ENCODE measurements around the gene TNPO1. TPM values are rescaled to one million over a fixed set of nuclear protein-coding genes. Genes with fewer than 3 reads are reported as not detected.
"Not testable (repeated sequence)": the region's sequence is repeated elsewhere in the genome, so short reads cannot be mapped to it uniquely, and the experiment has no call there.

TNPO1 gene
- total RNA-seq, 1 donor from 2014 or later: 142 TPM

GRCh38 chr5:72799721-72800120 is 16.7 kb upstream of the TNPO1 start:
- DNase-seq (ENCODE audit: low spot score): no peak
- H3K4me3 Mint-ChIP-seq: no peak overlapping the region
- H3K27ac Mint-ChIP-seq: no peak overlapping the region
- no peaks in the 10 kb centered on the region for H3K9me3 Mint-ChIP-seq
- H3K27me3 Mint-ChIP-seq (ENCODE audit: insufficient read depth): peaks cover 26% of the 10 kb centered on the region
- H3K36me3 Mint-ChIP-seq (ENCODE audit: low read depth): no peaks in the 10 kb centered on the region
- H3K4me1 Mint-ChIP-seq (ENCODE audit: low read depth): no peaks in the 10 kb centered on the region
- intact Hi-C loops (cut with micrococcal nuclease): no loop called here

DNA sequence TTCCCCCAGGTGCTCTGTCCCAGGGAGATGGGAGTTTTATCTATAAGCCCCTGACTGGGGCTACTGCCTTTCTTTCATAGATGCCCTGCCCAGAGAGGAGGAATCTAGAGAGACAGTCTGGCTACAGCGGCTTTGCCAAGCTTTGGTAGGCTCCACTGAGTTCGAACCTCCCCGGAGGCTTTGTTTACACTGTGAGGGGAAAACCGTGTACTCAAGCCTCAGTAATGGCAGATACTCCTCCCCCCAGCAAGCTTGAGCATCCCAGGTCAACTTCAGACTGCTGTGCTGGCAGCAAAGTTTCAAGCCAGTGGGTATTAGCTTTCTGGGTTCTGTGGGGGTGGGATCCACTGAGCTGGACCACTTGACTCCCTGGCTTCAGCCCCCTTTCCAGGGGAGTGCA is 7.8 kb upstream of the TNPO1 start:
- intact Hi-C loops (cut with micrococcal nuclease); DNase-seq (ENCODE audit: low spot score); H3K4me1 Mint-ChIP-seq (ENCODE audit: low read depth); H3K36me3 Mint-ChIP-seq (ENCODE audit: low read depth); H3K9me3 Mint-ChIP-seq; H3K4me3 Mint-ChIP-seq; H3K27ac Mint-ChIP-seq: not testable (repeated sequence)
- peaks cover 41% of the 10 kb centered on the region for H3K27me3 Mint-ChIP-seq (ENCODE audit: insufficient read depth)

- no peak overlapping the region for H3K4me3 Mint-ChIP-seq
- DNase-seq (ENCODE audit: low spot score): no peak
- H3K27me3 Mint-ChIP-seq (ENCODE audit: insufficient read depth): peaks cover 42% of the 10 kb centered on the region
Measured at GRCh38 chr5:72811849-72812248, 4.6 kb upstream of the TNPO1 start.

GRCh38 chr5:72812488-72812887 is 4.0 kb upstream of the TNPO1 start:
- Mint-ChIP-seq H3K4me1 (ENCODE audit: low read depth) (peaks cover 11% of the 10 kb centered on the region), H3K36me3 (ENCODE audit: low read depth) (no peaks in the 10 kb centered on the region), H3K27me3 (ENCODE audit: insufficient read depth) (peaks cover 40% of the 10 kb centered on the region), H3K9me3 (no peaks in the 10 kb centered on the region), H3K4me3 (no peak overlapping the region), H3K27ac (no peak overlapping the region)
- no peak for DNase-seq (ENCODE audit: low spot score)
- intact Hi-C loops (cut with micrococcal nuclease): loop anchor here (10.0 kb wide), 1 partner anchor 448 kb away; no protein-coding TSS in a partner anchor

More at GRCh38 chr5:72811849-72812248, 4.6 kb upstream of the TNPO1 start:
- H3K9me3 Mint-ChIP-seq: no peaks in the 10 kb centered on the region
- peaks cover 5% of the 10 kb centered on the region for H3K4me1 Mint-ChIP-seq (ENCODE audit: low read depth)
- intact Hi-C loops (cut with micrococcal nuclease): loop anchor here (10.0 kb wide), 1 partner anchor 447 kb away; no protein-coding TSS in a partner anchor
- no peak overlapping the region for H3K27ac Mint-ChIP-seq
- H3K36me3 Mint-ChIP-seq (ENCODE audit: low read depth): no peaks in the 10 kb centered on the region

- H3K9me3 Mint-ChIP-seq: no peaks in the 10 kb centered on the region
- H3K36me3 Mint-ChIP-seq (ENCODE audit: low read depth): no peaks in the 10 kb centered on the region
- intact Hi-C loops (cut with micrococcal nuclease): loop anchor here (10.0 kb wide), 1 partner anchor 449 kb away; no protein-coding TSS in a partner anchor
- no peak overlapping the region for H3K4me3 Mint-ChIP-seq
- H3K4me1 Mint-ChIP-seq (ENCODE audit: low read depth): peaks cover 21% of the 10 kb centered on the region
- H3K27ac Mint-ChIP-seq: no peak overlapping the region
- H3K27me3 Mint-ChIP-seq (ENCODE audit: insufficient read depth): peaks cover 36% of the 10 kb centered on the region
- DNase-seq (ENCODE audit: low spot score): no peak
Measured at GRCh38 chr5:72814104-72814503, 2.4 kb upstream of the TNPO1 start.

DNA sequence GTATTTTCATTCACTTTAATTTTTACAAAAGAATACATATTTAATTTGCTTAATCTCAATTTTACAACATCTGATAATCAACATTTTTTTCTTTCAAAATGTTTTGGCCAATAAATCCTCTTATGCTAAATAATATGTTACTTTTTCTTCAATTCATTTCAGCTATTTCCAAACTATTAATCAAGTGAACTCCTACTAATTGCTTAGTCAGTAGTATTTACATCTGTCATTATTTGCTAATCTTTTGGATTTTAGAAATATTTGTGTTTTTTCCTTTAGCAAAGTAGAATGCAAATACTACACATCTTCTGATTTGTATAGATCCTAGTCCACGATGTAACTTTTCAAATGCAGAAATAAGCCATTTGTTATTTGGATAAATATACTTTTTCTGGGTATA is 1.6 kb upstream of the TNPO1 start:
- H3K36me3 Mint-ChIP-seq (ENCODE audit: low read depth): no peaks in the 10 kb centered on the region
- intact Hi-C loops (cut with micrococcal nuclease): loop anchor here (5.0 to 10.0 kb wide), 4 partner anchors 450 to 1228 kb away; partner anchors contain the start of gene MCCC2

DNA sequence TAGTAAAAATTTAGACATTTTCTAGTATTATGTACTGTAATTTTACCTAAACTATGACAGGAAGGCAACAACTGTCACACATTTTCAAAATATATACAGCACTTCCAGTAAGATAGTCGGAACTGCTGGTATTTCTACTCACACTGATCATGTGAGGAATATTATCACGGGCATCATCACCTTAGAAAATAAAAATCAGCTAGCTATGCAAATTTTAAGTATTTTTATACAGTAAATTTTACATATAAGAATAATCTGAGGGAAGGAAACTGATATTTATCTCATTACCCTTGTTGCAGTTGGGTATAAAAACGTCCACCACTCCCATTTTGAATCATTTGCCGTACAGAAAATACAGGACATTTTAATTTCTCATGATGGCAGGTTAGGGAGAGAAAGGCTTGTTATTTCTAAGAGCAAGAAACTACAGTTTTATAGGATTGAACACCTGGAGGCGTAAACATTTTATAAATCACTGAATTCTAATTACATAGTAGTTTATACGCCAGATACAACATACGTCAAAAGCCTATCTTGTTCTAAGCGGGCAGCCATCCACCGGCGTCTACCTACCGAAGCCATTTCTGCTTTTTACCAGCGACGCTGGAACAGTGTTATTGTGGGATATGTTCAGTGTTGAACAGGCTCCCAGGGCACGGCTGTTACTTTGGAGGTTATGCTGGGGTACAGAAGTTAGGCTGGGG is 729 bp upstream of the TNPO1 start:
- Mint-ChIP-seq H3K27me3 (ENCODE audit: insufficient read depth) (peaks cover 26% of the 10 kb centered on the region), H3K4me3 (peak overlapping the region; percentile 81), H3K9me3 (no peaks in the 10 kb centered on the region), H3K27ac (peak overlapping the region; percentile 29), H3K4me1 (ENCODE audit: low read depth) (peaks cover 22% of the 10 kb centered on the region), H3K36me3 (ENCODE audit: low read depth) (no peaks in the 10 kb centered on the region)
- intact Hi-C loops (cut with micrococcal nuclease): loop anchor here (1.0 to 10.0 kb wide), 8 partner anchors 33 to 1228 kb away; partner anchors contain the start of gene MCCC2
- no peak for DNase-seq (ENCODE audit: low spot score)

More for the DNA sequence above, 1.6 kb upstream of the TNPO1 start:
- no peak overlapping the region for H3K27ac Mint-ChIP-seq
- no peaks in the 10 kb centered on the region for H3K9me3 Mint-ChIP-seq
- peaks cover 22% of the 10 kb centered on the region for H3K4me1 Mint-ChIP-seq (ENCODE audit: low read depth)
- peaks cover 32% of the 10 kb centered on the region for H3K27me3 Mint-ChIP-seq (ENCODE audit: insufficient read depth)
- H3K4me3 Mint-ChIP-seq: no peak overlapping the region
- DNase-seq (ENCODE audit: low spot score): no peak

GRCh38 chr5:72817076-72817481 is 618 bp downstream of the TNPO1 start:
- H3K9me3 Mint-ChIP-seq: no peaks in the 10 kb centered on the region

GRCh38 chr5:72817671-72818266 is 1.3 kb downstream of the TNPO1 start:
- Mint-ChIP-seq H3K36me3 (ENCODE audit: low read depth) (no peaks in the 10 kb centered on the region), H3K4me3 (peak overlapping the region; percentile 95), H3K4me1 (ENCODE audit: low read depth) (peaks cover 22% of the 10 kb centered on the region), H3K27ac (peak overlapping the region; percentile 95), H3K27me3 (ENCODE audit: insufficient read depth) (peaks cover 9% of the 10 kb centered on the region), H3K9me3 (no peaks in the 10 kb centered on the region)
- no peak for DNase-seq (ENCODE audit: low spot score)
- intact Hi-C loops (cut with micrococcal nuclease): loop anchor here (1.0 to 10.0 kb wide), 7 partner anchors 79 to 1230 kb away; partner anchors contain the start of gene MCCC2

More at GRCh38 chr5:72817076-72817481, 618 bp downstream of the TNPO1 start:
- Mint-ChIP-seq H3K36me3 (ENCODE audit: low read depth) (no peaks in the 10 kb centered on the region), H3K27ac (peak overlapping the region; percentile 95), H3K27me3 (ENCODE audit: insufficient read depth) (peaks cover 16% of the 10 kb centered on the region), H3K4me3 (peak overlapping the region; percentile 95), H3K4me1 (ENCODE audit: low read depth) (peaks cover 22% of the 10 kb centered on the region)
- intact Hi-C loops (cut with micrococcal nuclease): loop anchor here (1.0 to 10.0 kb wide), 7 partner anchors 80 to 1230 kb away; partner anchors contain the start of gene MCCC2
- DNase-seq (ENCODE audit: low spot score): peak; percentile 10

DNA sequence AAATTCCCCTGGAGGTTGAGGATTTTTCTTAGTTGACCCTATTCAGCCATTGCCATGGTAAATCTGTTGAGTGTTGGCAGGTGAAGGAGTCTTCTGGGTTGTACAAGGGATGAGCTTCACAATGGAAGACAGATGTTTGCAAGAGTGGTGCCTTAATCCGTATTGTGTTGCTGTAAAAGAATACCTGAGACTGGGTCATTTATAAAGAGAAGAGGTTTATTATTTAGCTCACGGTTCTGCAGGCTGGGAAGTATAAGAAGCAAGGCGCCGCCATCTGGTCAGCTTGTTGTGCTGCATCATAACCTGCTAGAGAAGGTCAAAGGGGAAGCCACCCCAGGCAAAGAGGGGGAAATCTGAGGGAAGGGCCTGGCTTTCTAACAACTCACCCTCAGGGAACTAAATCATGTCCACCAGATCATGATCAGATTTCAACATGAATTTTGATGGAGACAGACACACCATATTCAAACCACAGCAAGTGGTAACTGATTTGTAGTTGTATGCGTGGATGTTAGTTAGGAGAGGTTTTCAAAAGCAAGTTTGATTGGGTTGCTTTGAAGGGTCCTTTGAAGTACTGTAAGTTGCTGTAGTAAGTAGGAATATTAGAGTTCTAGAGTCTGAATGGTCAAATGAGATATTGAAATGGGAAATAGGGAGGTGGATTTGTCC is 2.5 kb downstream of the TNPO1 start:
- DNase-seq (ENCODE audit: low spot score): peak; percentile 22
- intact Hi-C loops (cut with micrococcal nuclease): loop anchor here (5.0 to 10.0 kb wide), 4 partner anchors 454 to 1232 kb away; partner anchors contain the start of gene MCCC2
- peaks cover 22% of the 10 kb centered on the region for H3K4me1 Mint-ChIP-seq (ENCODE audit: low read depth)
- no peak overlapping the region for H3K27ac Mint-ChIP-seq
- no peak overlapping the region for H3K4me3 Mint-ChIP-seq
- H3K27me3 Mint-ChIP-seq (ENCODE audit: insufficient read depth): peaks cover 2% of the 10 kb centered on the region
- no peaks in the 10 kb centered on the region for H3K9me3 Mint-ChIP-seq
- no peaks in the 10 kb centered on the region for H3K36me3 Mint-ChIP-seq (ENCODE audit: low read depth)

- no peak overlapping the region for H3K4me3 Mint-ChIP-seq
- intact Hi-C loops (cut with micrococcal nuclease): no loop called here
- DNase-seq (ENCODE audit: low spot score): no peak
- no peaks in the 10 kb centered on the region for H3K36me3 Mint-ChIP-seq (ENCODE audit: low read depth)
- H3K27ac Mint-ChIP-seq: no peak overlapping the region
- H3K27me3 Mint-ChIP-seq (ENCODE audit: insufficient read depth): no peaks in the 10 kb centered on the region
- H3K4me1 Mint-ChIP-seq (ENCODE audit: low read depth): peaks cover 17% of the 10 kb centered on the region
- no peaks in the 10 kb centered on the region for H3K9me3 Mint-ChIP-seq
Measured at GRCh38 chr5:72821776-72822175, 5.3 kb downstream of the TNPO1 start.

- H3K4me3 Mint-ChIP-seq: no peak overlapping the region
- no peak overlapping the region for H3K27ac Mint-ChIP-seq
- H3K4me1 Mint-ChIP-seq (ENCODE audit: low read depth): peaks cover 7% of the 10 kb centered on the region
- intact Hi-C loops (cut with micrococcal nuclease): no loop called here
- H3K36me3 Mint-ChIP-seq (ENCODE audit: low read depth): no peaks in the 10 kb centered on the region
- DNase-seq (ENCODE audit: low spot score): no peak
- H3K9me3 Mint-ChIP-seq: no peaks in the 10 kb centered on the region
- H3K27me3 Mint-ChIP-seq (ENCODE audit: insufficient read depth): no peaks in the 10 kb centered on the region
Measured at GRCh38 chr5:72822944-72823343, 6.5 kb downstream of the TNPO1 start.

Data from activated T-helper 1 cell treated with anti-CD3 and anti-CD28 coated beads, Interleukin-12 subunit alpha, Interleukin-12 subunit beta, Interleukin-2, Interleukin-4 antibody, amounts not matched to agents 30 ng/mL and 10 ng/mL and 1 ng/mL, durations not matched to agents 14 hours and 24 hours and 36 hours (primary cell).